ENCODE measurements around the gene KLF15. TPM values are rescaled to one million over a fixed set of nuclear protein-coding genes. Genes with fewer than 3 reads are reported as not detected.

Gene KLF15
- polyA plus RNA-seq, 1 donor (not counting 4 experiments of a cell fraction or from before 2014, with no cell fraction given) = 0.03 TPM

GRCh38 chr3:126369490-126369889 lies 12.3 kb upstream of the KLF15 start:
- Histone ChIP-seq H3K4me2 (ENCODE audit: control insufficient read depth, extremely low read depth, insufficient read depth, low read depth, low read length) (no peak overlapping the region), H3K4me1 (ENCODE audit: control insufficient read depth, extremely low read depth, insufficient read depth, low read length) (no peaks in the 10 kb centered on the region), H2AFZ (ENCODE audit: control insufficient read depth, low read length) (no peak overlapping the region), H4K20me1 (ENCODE audit: control insufficient read depth, extremely low read depth, insufficient read depth, low read length) (no peaks in the 10 kb centered on the region), H3K36me3 (ENCODE audit: control insufficient read depth in 2 of 2, extremely low read depth in 1 of 2, insufficient read depth in 2 of 2, low read length in 2 of 2) (no peaks in the 10 kb centered on the region), H3K27me3 (ENCODE audit: control insufficient read depth, extremely low read depth, insufficient read depth, low read length) (no peaks in the 10 kb centered on the region), H3K27ac (ENCODE audit: control insufficient read depth, insufficient read depth, low read length) (no peak overlapping the region), H3K79me2 (ENCODE audit: control insufficient read depth, insufficient read depth, low read length) (no peaks in the 10 kb centered on the region), H3K4me3 (ENCODE audit: control insufficient read depth in 2 of 3, extremely low read depth in 1 of 3, insufficient read depth in 2 of 3, low read depth in 1 of 3, low read length in 3 of 3) (no peak overlapping the region), H3K9me1 (ENCODE audit: control insufficient read depth, extremely low read depth, insufficient read depth, low read length) (no peaks in the 10 kb centered on the region), H3K9ac (ENCODE audit: control insufficient read depth, extremely low read depth, insufficient read depth, low read length) (no peak overlapping the region), H3K9me3 (ENCODE audit: control insufficient read depth, low read depth, low read length) (no peaks in the 10 kb centered on the region)
- no peak for TF ChIP-seq EZH2 (IDR thresholded peaks at IDR 0.05; ENCODE audit: low read length)
- TF ChIP-seq CTCF (optimal IDR thresholded peaks at IDR 0.05 in 1 of 3, IDR thresholded peaks at IDR 0.05 in 1 of 3, conservative IDR thresholded peaks at IDR 0.05 in 1 of 3; ENCODE audit: extremely low read depth in 1 of 3, insufficient read depth in 2 of 3, low read length in 3 of 3) = no peak
- DNase-seq (ENCODE audit: low read depth, low spot score) (no peak), FAIRE-seq (no peak)
- dilution Hi-C loops (cut with MboI; ENCODE audit: extremely low pct_ligation_motif_present, low sequenced_read_pairs) = no loop called here

GRCh38 chr3:126367316-126367805 lies 10.2 kb upstream of the KLF15 start:
- Histone ChIP-seq H3K4me3 (ENCODE audit: control insufficient read depth in 2 of 3, extremely low read depth in 1 of 3, insufficient read depth in 2 of 3, low read depth in 1 of 3, low read length in 3 of 3) (no peak overlapping the region), H3K9me3 (ENCODE audit: control insufficient read depth, low read depth, low read length) (no peaks in the 10 kb centered on the region), H3K9ac (ENCODE audit: control insufficient read depth, extremely low read depth, insufficient read depth, low read length) (no peak overlapping the region), H3K4me1 (ENCODE audit: control insufficient read depth, extremely low read depth, insufficient read depth, low read length) (no peaks in the 10 kb centered on the region), H3K9me1 (ENCODE audit: control insufficient read depth, extremely low read depth, insufficient read depth, low read length) (no peaks in the 10 kb centered on the region), H3K27ac (ENCODE audit: control insufficient read depth, insufficient read depth, low read length) (no peak overlapping the region), H2AFZ (ENCODE audit: control insufficient read depth, low read length) (no peak overlapping the region), H3K36me3 (ENCODE audit: control insufficient read depth in 2 of 2, extremely low read depth in 1 of 2, insufficient read depth in 2 of 2, low read length in 2 of 2) (no peaks in the 10 kb centered on the region), H4K20me1 (ENCODE audit: control insufficient read depth, extremely low read depth, insufficient read depth, low read length) (no peaks in the 10 kb centered on the region), H3K4me2 (ENCODE audit: control insufficient read depth, extremely low read depth, insufficient read depth, low read depth, low read length) (no peak overlapping the region), H3K27me3 (ENCODE audit: control insufficient read depth, extremely low read depth, insufficient read depth, low read length) (peaks cover 1% of the 10 kb centered on the region), H3K79me2 (ENCODE audit: control insufficient read depth, insufficient read depth, low read length) (no peaks in the 10 kb centered on the region)
- FAIRE-seq (no peak), DNase-seq (ENCODE audit: low read depth, low spot score) (no peak)
- dilution Hi-C loops (cut with MboI; ENCODE audit: extremely low pct_ligation_motif_present, low sequenced_read_pairs) = no loop called here
- TF ChIP-seq EZH2 (IDR thresholded peaks at IDR 0.05; ENCODE audit: low read length) = no peak
- TF ChIP-seq CTCF (optimal IDR thresholded peaks at IDR 0.05 in 1 of 3, IDR thresholded peaks at IDR 0.05 in 1 of 3, conservative IDR thresholded peaks at IDR 0.05 in 1 of 3; ENCODE audit: extremely low read depth in 1 of 3, insufficient read depth in 2 of 3, low read length in 3 of 3) = no peak
